ENCODE results near the gene MYO1D.

The MYO1D gene

GRCh38 chr17:32870969-32871368, 6.0 kb downstream of the MYO1D start:
- no peak for TF ChIP-seq CTCF (IDR thresholded peaks at IDR 0.05; ENCODE audit: low read depth, low read length, missing control alignments)
- no peak for DNase-seq (ENCODE audit: extremely low read depth, low read depth)

GRCh38 chr17:32870027-32870670, 6.8 kb downstream of the MYO1D start:
- no peak overlapping the region for H3K4me3 ChIP-seq (replicated peaks; ENCODE audit: low read depth, low read length)
- no peak for TF ChIP-seq CTCF (IDR thresholded peaks at IDR 0.05; ENCODE audit: low read depth, low read length, missing control alignments)
- no peak for DNase-seq (ENCODE audit: extremely low read depth, low read depth)

More at GRCh38 chr17:32870969-32871368, 6.0 kb downstream of the MYO1D start:
- H3K4me3 ChIP-seq (replicated peaks; ENCODE audit: low read depth, low read length), result no peak overlapping the region

GRCh38 chr17:32869345-32870026, 7.4 kb downstream of the MYO1D start:
- DNase-seq (ENCODE audit: extremely low read depth, low read depth), result no peak

GRCh38 chr17:32865141-32865540, 11.8 kb downstream of the MYO1D start:
- no peak for DNase-seq (ENCODE audit: extremely low read depth, low read depth)
- no peak for TF ChIP-seq CTCF (IDR thresholded peaks at IDR 0.05; ENCODE audit: low read depth, low read length, missing control alignments)
- H3K4me3 ChIP-seq (replicated peaks; ENCODE audit: low read depth, low read length), result no peak overlapping the region

More at GRCh38 chr17:32869345-32870026, 7.4 kb downstream of the MYO1D start:
- TF ChIP-seq CTCF (IDR thresholded peaks at IDR 0.05; ENCODE audit: low read depth, low read length, missing control alignments), result no peak
- H3K4me3 ChIP-seq (replicated peaks; ENCODE audit: low read depth, low read length), result no peak overlapping the region

GRCh38 chr17:32863559-32863958, 13.4 kb downstream of the MYO1D start:
- H3K4me3 ChIP-seq (replicated peaks; ENCODE audit: low read depth, low read length), result no peak overlapping the region
- DNase-seq (ENCODE audit: extremely low read depth, low read depth), result no peak
- no peak for TF ChIP-seq CTCF (IDR thresholded peaks at IDR 0.05; ENCODE audit: low read depth, low read length, missing control alignments)

- DNase-seq (ENCODE audit: extremely low read depth, low read depth), result no peak
- no peak for TF ChIP-seq CTCF (IDR thresholded peaks at IDR 0.05; ENCODE audit: low read depth, low read length, missing control alignments)
- H3K4me3 ChIP-seq (replicated peaks; ENCODE audit: low read depth, low read length), result no peak overlapping the region
These were observed 14.0 kb downstream of the MYO1D start for GRCh38 chr17:32862940-32863339.
